Endodermal cell (in vitro differentiated cells): ENCODE data around the gene EYA2. TPM values are rescaled to one million over a fixed set of nuclear protein-coding genes. Genes with fewer than 3 reads are reported as not detected.

Experiments
- DNase-seq: peaks from one replicate; pipeline ENCODE4 v3.0.0-alpha.2; 2017
- H3K27ac ChIP-seq: 2 replicates; pipeline ENCODE4 v1.5.1; 2013; ENCODE audit warnings: mild to moderate bottlenecking, low read depth, low read length, moderate library complexity
- H3K27me3 ChIP-seq: 2 replicates; pipeline ENCODE4 v1.6.1; 2013; ENCODE audit warnings: mild to moderate bottlenecking, low read length, moderate library complexity; ENCODE audit not compliant: insufficient read depth, control insufficient read depth, poor library complexity, severe bottlenecking
- H3K36me3 ChIP-seq: 2 replicates; pipeline ENCODE4 v1.7.0; 2013; ENCODE audit warnings: mild to moderate bottlenecking, low read length, moderate library complexity; ENCODE audit not compliant: control insufficient read depth, insufficient read depth
- H3K4me1 ChIP-seq: one replicate; pipeline ENCODE4 v1.7.0; 2013; ENCODE audit warnings: low read length; ENCODE audit not compliant: control insufficient read depth, insufficient read depth
- H3K4me3 ChIP-seq: 2 replicates; pipeline ENCODE4 v1.5.1; 2013; ENCODE audit warnings: mild to moderate bottlenecking, low read length, moderate library complexity
- H3K9ac ChIP-seq: 2 replicates; pipeline ENCODE4 v1.6.1; 2013; ENCODE audit warnings: mild to moderate bottlenecking, low read length, moderate library complexity; ENCODE audit not compliant: poor library complexity, severe bottlenecking; ENCODE audit errors: extremely low read depth
- H3K9me3 ChIP-seq: 2 replicates; pipeline ENCODE4 v1.6.1; 2013; ENCODE audit warnings: mild to moderate bottlenecking, low read length, moderate library complexity; ENCODE audit not compliant: control insufficient read depth
- H3K27ac Mint-ChIP-seq: 2 replicates; pipeline ENCODE4 v1.8.0; 2020; ENCODE audit warnings: mixed read lengths
- H3K27me3 Mint-ChIP-seq: 2 replicates; pipeline ENCODE4 v1.8.0; 2021; ENCODE audit warnings: mild to moderate bottlenecking, mixed read lengths; ENCODE audit not compliant: insufficient read depth
- H3K36me3 Mint-ChIP-seq: 2 replicates; pipeline ENCODE4 v1.8.0; 2020; ENCODE audit warnings: low read depth, mixed read lengths
- H3K4me1 Mint-ChIP-seq: 2 replicates; pipeline ENCODE4 v1.8.0; 2020; ENCODE audit warnings: mixed read lengths
- H3K4me3 Mint-ChIP-seq: 2 replicates; pipeline ENCODE4 v1.8.0; 2020; ENCODE audit warnings: mild to moderate bottlenecking, moderate library complexity, mixed read lengths
- H3K9me3 Mint-ChIP-seq: 2 replicates; pipeline ENCODE4 v1.8.0; 2020; ENCODE audit warnings: mild to moderate bottlenecking, mixed read lengths
- WGBS, 2 experiments: methylation state at CpG; one replicate each; pipeline versions ENCODE4 v1.1.5 to v1.1.7; 2013; ENCODE audit warnings: missing lambda C conversion rate in 2 of 2, mixed read lengths in 1 of 2; ENCODE audit not compliant: insufficient coverage in 1 of 2, insufficient read length in 1 of 2; 5-methylcytosine and 5-hydroxymethylcytosine counted together
- total RNA-seq, 2 donors: library from RNA; stranded (reverse); fragmentation: NEBNext Ultra II Directional in 1 of 2; extraction: Animal tissue kit (Norgen Biotek cat#: 25700) in 1 of 2; gene quantifications; 2 replicates in 1 of 2; 3 replicates in 1 of 2; pipeline ENCODE4 v1.2.1, GENCODE V29; 2021
- TF ChIP-seq, protein P1 (sequence below): fragments of 200-600 bp; sonication (generic); conservative IDR thresholded peaks from 2 replicates; pipeline ENCODE4 v1.5.0; 2021; ENCODE audit warnings: antibody characterized with exemption, mild to moderate bottlenecking

EYA2 gene
- total RNA-seq, 2 donors from 2014 or later: 9.1 to 18.0 TPM

DNA sequence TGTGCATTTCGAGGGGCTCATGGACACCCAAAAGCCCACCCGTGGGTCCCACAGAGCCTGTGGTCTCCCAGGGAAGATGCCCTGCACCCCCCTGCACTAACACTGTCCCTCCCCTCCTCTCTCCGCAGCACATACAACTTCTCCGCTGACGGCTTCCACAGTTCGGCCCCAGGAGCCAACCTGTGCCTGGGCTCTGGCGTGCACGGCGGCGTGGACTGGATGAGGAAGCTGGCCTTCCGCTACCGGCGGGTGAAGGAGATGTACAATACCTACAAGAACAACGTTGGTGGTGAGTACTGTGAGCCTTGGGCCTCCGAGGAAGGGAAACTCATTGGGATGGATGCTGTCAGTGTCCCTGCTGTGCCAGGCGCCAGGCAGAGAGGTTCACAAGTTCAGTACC, 277.9 kb downstream of the EYA2 start:
- Mint-ChIP-seq H3K27me3 (peaks cover 12% of the 10 kb centered on the region), H3K36me3 (peaks cover 24% of the 10 kb centered on the region), H3K27ac (no peak overlapping the region), H3K4me3 (no peak overlapping the region), H3K4me1 (peaks cover 17% of the 10 kb centered on the region), H3K9me3 (no peaks in the 10 kb centered on the region)
- TF ChIP-seq, protein P1, sequence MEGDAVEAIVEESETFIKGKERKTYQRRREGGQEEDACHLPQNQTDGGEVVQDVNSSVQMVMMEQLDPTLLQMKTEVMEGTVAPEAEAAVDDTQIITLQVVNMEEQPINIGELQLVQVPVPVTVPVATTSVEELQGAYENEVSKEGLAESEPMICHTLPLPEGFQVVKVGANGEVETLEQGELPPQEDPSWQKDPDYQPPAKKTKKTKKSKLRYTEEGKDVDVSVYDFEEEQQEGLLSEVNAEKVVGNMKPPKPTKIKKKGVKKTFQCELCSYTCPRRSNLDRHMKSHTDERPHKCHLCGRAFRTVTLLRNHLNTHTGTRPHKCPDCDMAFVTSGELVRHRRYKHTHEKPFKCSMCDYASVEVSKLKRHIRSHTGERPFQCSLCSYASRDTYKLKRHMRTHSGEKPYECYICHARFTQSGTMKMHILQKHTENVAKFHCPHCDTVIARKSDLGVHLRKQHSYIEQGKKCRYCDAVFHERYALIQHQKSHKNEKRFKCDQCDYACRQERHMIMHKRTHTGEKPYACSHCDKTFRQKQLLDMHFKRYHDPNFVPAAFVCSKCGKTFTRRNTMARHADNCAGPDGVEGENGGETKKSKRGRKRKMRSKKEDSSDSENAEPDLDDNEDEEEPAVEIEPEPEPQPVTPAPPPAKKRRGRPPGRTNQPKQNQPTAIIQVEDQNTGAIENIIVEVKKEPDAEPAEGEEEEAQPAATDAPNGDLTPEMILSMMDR: no peak
- H3K9ac ChIP-seq: no peak overlapping the region
- no peaks in the 10 kb centered on the region for H3K9me3 ChIP-seq
- H3K4me1 ChIP-seq: no peaks in the 10 kb centered on the region
- H3K27me3 ChIP-seq: no peaks in the 10 kb centered on the region
- no peak overlapping the region for H3K27ac ChIP-seq
- peaks cover 27% of the 10 kb centered on the region for H3K36me3 ChIP-seq
- no peak for DNase-seq
- H3K4me3 ChIP-seq: no peak overlapping the region
- 92 to 93% methylated on average over 11 to 16 of the region's 16 CpGs for WGBS, 2 experiments

DNA sequence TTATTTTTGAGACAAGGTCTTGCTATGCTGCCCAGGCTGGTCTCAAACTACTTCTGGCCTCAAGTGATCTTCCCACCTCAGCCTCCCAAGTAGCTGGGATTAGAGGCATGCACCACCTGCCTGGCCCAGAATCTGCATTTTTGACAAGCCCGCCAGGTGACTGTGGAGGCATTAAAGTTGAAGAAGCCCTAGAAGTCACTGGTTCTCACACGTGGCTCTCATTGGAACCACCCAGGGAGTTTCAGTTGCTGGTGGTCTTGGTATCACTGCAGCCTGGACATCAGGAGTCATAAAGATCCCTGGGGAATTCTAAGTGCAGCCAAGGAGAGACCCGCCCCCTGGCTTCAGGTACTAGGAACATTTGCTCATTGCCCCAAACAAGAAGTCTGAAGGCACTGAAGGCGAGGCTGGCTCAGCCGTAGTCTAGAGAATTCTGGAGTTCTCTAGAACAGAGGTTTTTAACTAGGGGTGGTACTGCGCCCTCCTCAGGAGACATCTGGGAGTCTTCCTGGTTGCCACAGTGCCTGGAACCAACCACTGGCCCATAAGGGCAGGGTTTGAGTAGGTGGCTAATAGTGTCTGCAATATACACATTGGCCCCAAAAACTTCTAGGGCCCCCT, 279.1 kb downstream of the EYA2 start:
- peak; percentile 64 for DNase-seq
- TF ChIP-seq, protein P1: peak; percentile 61
- no peak overlapping the region for H3K9ac ChIP-seq
- no peaks in the 10 kb centered on the region for H3K4me1 ChIP-seq
- no peaks in the 10 kb centered on the region for H3K9me3 Mint-ChIP-seq
- WGBS, 2 experiments: 92 to 96% methylated on average over 5 to 6 of the region's 6 CpGs
- H3K9me3 ChIP-seq: no peaks in the 10 kb centered on the region
- H3K4me1 Mint-ChIP-seq: peaks cover 14% of the 10 kb centered on the region
- H3K27me3 ChIP-seq: no peaks in the 10 kb centered on the region
- no peak overlapping the region for H3K27ac ChIP-seq
- H3K27me3 Mint-ChIP-seq: peaks cover 6% of the 10 kb centered on the region
- H3K27ac Mint-ChIP-seq: no peak overlapping the region
- H3K4me3 Mint-ChIP-seq: no peak overlapping the region
- no peak overlapping the region for H3K4me3 ChIP-seq
- H3K36me3 ChIP-seq: peaks cover 30% of the 10 kb centered on the region
- H3K36me3 Mint-ChIP-seq: peaks cover 25% of the 10 kb centered on the region

DNA sequence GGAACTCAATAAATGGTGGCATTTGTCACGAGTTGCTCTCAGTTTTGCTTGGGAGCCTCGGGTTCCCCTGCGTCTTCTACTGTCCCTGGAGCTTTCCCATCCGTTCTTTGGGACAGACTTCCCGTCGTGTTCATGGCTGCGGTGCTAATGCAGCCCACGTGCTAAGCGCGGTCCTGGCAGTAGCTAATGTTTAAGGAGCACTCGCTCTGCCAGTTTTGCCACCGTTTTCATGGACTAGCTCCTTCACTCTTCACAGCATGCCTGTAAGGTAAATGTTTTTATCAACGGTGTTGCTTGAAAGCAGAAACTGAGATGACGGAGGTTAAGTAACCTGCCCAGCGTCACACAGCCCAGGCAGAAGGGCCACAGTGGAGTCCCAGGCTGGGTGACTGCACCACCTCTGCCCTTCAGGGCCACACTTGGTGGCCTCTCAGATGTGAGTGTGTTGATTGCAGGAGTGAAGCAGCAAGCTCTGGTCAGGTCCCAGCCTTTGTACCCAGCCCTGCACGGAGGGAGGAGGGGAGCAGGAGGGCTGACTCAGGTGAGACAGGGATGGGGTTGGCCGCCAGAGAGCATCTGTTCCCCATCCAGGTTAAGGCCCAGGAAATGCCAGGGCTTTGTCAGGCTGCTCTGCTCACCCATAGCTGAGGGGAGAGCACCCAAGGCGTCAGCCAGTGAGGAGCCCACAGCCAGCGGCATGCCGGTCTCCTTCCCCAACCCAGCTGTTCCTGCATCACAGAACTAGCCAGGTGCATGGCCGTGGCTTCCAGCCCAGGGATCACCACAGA, 280.0 kb downstream of the EYA2 start:
- H3K27me3 Mint-ChIP-seq: peaks cover 4% of the 10 kb centered on the region
- no peaks in the 10 kb centered on the region for H3K9me3 Mint-ChIP-seq
- no peak overlapping the region for H3K27ac ChIP-seq
- no peaks in the 10 kb centered on the region for H3K4me1 ChIP-seq
- H3K36me3 Mint-ChIP-seq: peaks cover 26% of the 10 kb centered on the region
- no peak overlapping the region for H3K4me3 ChIP-seq
- no peak overlapping the region for H3K4me3 Mint-ChIP-seq
- H3K9ac ChIP-seq: no peak overlapping the region
- no peak overlapping the region for H3K27ac Mint-ChIP-seq
- WGBS, 2 experiments: 94 to 98% methylated on average over 16 to 21 of the region's 21 CpGs
- no peaks in the 10 kb centered on the region for H3K27me3 ChIP-seq
- TF ChIP-seq, protein P1: no peak
- peaks cover 14% of the 10 kb centered on the region for H3K4me1 Mint-ChIP-seq
- peaks cover 33% of the 10 kb centered on the region for H3K36me3 ChIP-seq
- DNase-seq: no peak
- no peaks in the 10 kb centered on the region for H3K9me3 ChIP-seq
